GM19397 (cell line): ENCODE measurements around the gene C16orf96.
"Not testable (repeated sequence)": the region's sequence is repeated elsewhere in the genome, so short reads cannot be mapped to it uniquely, and the experiment has no call there.

Experiments used
- ATAC-seq: cut with Tn5 transposase; IDR thresholded peaks from one replicate; pipeline ENCODE4 v1.9.1; 2021; ENCODE audit warnings: mild to moderate bottlenecking, moderate library complexity; ENCODE audit not compliant: unreplicated experiment

The C16orf96 gene

DNA sequence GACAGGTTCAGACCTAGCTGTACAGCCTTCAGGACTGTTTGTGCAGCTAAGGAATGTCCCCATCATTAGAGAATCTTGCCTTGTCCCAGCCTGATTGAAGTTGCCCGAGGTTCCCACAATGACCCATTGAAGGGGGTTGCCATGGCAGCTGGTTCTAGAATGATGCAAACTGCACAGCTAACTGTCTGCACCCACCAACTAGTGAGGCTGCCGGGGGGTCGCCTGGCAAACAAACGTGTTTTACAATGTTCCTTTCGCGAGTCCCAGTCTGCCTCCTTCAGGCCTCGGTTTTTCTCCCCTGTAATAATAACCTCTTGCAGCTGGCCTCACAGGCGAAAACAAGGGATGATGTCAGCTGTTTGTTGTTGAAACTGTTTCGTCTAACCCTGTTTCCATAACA is 5.5 kb downstream of the C16orf96 start:
- no peak for ATAC-seq

DNA sequence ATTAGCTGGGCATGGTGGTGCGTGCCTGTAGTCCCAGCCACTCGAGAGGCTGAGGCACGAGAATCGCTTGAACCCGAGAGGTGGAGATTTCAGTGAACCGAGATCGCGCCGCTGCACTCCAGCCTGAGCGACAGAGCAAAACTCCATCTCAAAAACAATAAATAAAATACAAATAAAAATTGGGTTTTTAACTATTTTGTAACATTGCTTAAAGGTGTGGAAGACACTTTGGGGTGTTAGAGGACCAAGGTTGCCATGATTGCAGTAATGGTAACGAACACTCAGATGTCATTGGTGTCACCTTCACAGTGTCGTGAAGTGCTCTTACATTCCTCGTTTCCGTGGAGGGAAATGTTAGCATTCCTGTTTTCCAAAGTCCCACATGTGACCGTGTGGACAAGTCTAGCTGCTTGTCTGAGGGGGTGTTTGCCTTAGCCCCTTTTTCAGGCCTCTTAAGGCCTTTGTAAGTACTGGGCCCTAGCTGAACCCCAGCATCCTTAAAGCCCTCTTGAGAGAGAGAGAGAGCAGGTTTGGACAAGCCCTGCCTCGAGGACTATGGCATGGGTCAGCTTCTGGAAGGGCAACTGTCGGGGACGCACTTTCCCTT is 8.6 kb downstream of the C16orf96 start:
- ATAC-seq, result no peak

DNA sequence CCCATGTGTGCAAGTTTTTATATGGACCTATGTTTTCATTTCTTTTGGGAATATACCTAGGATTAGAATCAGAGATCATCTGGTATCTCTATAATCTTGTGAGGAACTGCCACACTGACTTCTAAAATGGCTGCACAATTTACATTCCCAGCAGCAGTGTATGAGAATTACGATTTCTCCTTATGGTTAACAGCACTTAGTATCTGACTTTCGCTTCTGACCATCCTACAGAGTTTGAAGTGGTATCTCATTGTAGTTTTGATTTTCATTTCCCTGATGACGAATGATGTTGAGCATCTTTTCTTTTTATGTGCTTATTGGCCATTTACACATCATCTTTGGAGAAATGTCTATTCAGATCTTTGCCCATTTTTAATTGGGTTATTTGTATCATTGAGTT is 10.0 kb downstream of the C16orf96 start:
- no peak for ATAC-seq

DNA sequence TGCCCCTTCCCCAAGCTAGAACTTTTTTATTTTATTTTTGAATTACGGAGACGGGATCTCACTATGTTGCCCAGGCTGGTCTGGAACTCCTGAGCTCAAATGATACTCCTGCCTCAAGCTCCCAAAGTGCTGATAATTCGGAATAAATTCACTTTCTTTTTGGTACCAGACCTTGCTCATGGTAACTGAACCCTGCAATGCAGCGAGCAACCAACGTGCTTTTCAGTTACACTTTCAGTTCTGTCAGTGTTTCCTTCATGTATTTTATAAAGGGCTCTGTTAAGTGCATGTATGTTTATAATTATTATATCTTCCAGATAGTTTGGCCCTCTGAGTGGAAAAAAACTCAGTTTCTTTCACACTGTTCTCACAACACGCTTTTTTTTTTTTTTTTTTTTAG is 13.9 kb downstream of the C16orf96 start:
- ATAC-seq, result no peak

DNA sequence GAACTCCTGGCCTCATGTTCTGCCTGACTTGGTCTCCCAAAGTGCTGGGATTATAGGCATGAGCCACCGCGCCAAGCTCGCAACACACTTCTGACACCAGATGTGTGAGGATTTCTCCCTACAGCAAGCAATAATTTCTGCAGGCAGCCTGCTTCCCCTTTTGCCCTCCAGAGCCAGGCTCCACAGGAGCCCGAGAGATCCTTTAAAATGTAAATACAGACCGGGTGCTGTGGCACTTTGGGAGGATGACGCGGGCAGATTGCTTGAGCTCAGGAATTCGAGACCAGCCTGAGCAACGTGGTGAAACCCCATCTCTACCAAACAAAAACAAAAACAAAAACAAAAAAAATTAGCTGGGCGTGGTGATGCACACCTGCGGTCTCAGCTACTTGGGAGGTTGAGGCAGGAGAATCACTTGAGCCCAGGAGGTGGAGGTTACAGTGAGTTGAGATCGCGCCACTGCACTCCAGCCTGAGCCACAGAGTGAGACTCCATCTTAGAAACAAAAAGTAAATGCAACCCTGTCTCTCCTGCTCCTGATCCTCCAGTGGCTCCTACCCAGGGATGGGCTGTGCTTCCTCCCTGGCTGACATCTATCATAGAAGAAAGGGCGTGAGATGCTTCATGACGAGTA is 14.7 kb downstream of the C16orf96 start:
- ATAC-seq, result no peak

DNA sequence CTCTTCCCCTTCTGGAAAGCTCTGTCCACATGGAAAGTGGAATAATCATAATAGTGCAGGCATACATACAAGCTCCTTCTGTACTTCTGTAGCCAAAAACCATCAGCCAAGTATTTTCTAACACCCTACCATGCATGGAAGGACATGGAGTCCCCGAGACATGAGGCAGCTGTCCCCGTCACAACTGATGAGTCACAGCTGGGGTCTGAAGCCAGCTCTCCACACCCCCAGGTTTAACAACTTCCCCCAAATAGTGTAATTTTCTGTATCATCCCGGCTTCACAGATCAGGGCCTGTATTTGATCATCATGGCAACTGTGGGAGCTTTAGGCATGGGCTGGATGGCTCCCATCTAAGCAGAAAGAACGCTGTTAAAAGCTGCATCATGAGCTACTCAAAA is 16.6 kb downstream of the C16orf96 start:
- no peak for ATAC-seq

DNA sequence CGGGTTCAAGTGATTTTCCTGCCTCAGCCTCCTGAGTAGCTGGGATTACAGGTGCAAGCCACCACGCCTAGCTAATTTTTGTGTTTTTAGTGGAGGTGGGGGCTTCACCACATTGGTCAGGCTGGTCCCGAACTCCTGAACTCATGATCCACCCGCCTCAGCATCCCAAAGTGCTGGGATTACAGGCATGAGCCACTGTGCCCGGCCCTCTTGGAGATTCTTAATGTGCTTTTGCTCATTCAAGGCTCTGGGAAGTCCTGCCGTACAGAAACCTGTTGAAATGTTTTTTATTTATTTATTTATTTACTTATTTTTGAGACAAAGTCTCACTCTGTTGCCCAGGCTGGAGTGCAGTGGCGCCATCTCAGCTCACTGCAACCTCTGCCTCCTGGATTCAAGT is 17.8 kb downstream of the C16orf96 start:
- ATAC-seq, result not testable (repeated sequence)

DNA sequence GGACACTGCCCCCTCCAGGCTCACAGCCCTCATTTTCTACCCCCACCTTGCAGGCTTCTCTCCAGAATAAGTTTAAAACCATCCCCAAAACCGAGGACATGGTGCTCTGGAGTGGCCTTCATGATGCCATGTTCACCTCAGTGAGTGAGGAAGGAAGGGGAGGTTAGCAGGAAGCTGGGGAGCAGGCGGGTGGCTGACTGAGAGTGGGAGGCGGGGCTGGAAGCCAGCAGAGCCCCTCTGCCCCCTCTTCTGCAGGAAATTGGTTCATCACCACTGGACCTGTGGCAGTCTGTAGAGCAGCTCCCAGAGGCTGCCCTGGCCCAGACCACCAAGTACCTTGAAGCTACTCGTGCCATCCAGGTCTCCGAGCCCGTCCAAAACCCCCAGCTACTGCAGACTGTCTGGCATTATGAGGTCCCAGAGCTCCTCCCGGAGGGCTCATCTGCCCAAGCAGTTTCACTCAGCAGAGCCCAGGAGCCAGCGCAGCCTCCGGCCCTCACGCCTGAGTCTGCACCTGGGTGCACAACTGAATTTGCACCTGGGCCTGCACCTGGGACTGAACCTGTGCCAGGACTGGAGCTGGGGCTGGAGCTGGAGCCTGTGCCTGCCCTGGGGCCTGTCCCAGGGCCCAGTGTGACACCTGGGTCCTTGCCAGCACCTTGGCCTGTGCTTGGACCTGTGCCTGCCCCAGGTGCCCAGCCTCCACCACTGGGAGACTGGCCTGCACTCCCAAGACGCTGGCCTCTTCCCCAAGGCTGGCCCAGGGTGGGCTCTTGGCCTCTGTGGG is 19.0 kb downstream of the C16orf96 start:
- no peak for ATAC-seq

DNA sequence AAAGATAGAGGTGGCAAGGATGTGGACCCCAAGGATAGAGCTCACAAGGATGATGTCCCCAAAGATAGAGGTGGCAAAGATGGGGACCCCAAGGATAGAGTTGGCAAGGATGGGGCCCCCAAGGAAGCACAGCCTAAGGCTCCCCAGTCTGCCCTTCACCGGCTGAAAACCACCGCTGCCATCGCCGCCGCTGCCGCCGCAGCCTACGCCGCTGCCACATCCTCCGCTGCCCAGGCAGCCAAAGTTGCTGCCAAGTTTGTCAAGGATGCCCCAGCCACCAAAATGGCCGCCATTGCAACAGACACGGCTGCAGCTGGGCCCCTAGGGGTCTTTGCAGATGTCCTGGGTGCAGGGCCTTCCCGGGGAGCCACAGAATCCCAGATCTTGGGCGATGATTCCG is 19.9 kb downstream of the C16orf96 start:
- ATAC-seq, result no peak

DNA sequence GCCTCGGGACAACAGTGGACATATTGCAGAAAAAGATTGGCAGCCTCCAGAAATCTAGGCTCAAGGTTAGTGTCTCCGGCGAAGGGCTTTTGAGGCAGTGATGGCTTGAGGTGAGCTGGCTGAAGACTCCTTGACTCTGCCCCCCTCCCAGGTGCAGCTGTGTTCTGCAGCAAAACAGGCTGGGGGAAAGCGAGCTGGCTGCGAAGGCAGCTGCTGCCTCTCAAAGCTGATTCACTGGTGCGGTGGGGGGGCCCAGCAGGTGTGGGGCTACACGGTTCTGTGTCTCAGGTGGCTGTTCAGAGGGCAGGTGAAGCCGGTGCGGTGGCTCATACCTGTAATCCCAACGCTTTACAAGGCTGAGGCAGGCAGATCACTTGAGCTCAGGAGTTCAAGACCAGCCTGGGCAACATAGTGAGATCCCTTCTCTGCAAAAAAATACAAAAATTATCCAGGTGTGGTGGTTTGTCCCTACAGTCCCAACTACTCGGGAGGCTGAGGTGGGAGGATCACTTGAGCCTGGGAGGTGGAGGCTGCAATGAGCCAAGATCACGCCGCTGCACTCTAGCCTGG is 22.9 kb downstream of the C16orf96 start:
- ATAC-seq, result no peak

DNA sequence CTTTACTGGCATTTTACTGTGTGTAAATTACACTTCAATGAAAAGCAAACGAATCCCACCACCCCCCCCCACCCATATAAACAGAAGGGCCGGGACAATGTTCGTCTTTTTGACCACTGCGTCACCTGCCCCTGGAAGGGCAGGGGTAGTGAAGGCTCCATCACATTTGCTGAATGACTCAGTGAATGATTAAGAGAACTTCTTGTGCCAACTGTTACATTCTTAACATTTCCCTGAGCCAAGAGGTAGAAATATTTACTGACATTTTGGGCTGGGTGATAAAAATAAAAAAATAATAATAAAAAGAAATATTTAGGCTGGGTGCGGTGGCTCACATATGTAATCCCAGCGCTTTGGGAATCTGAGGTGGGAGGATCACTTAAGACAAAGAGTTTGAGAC is 24.1 kb downstream of the C16orf96 start:
- ATAC-seq, result no peak

DNA sequence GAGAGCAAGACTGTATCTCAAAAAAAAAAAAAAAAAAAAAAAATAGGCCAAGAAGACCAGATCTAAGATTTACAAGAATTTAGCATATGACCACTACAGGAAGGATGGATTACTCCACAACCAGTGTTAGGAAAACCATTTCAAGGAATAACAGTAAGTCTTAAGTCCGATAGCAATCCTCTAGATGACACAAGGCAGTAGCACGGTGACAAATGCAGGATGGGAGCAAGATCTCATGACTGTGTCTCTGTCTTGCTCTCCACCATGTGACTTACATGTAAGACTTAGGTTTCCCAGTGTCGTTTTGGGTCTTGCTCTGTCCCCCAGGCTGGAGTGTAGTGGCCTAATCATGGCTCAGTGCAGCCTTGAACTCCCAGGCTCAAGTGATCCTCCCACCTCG is 27.8 kb downstream of the C16orf96 start:
- ATAC-seq, result no peak

DNA sequence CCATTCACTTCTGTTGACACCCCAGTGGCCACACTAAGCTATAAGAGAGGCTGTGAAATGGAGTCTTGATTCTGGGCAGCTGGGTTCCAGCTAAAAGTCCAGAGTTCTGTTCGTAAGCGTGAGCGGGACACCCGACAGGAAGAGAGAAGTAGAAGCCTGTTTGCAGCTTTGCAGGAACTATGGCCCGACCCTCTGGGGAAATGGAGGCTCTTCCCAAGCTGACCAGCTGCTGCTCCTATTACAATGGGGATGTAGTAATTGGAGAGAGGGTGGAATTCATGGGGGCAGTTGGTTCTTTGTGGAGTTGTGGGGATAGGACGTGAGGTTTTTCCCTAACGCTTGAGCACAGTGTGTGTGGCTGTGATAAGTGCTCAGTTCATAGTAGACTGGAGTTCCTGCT is 30.2 kb downstream of the C16orf96 start:
- ATAC-seq, result no peak

DNA sequence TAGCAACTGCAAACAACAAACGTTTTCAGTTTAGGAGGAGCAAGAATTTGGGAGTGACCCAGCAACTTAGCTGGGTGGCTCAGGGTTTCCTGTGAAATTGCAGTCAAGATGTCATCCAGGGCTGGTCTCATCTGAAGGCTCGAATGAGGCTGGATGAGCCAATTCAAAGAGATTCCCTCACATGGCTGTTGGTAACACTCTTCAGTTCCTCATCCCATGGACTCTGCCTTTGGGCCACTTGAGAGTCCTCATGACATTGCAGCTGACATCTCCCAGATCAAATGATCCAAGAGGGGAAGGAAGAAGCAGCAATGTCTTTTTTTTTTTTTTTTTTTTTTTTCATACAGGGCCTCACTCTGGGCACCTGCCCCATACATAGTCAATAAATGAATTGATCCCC is 32.2 kb downstream of the C16orf96 start:
- no peak for ATAC-seq

DNA sequence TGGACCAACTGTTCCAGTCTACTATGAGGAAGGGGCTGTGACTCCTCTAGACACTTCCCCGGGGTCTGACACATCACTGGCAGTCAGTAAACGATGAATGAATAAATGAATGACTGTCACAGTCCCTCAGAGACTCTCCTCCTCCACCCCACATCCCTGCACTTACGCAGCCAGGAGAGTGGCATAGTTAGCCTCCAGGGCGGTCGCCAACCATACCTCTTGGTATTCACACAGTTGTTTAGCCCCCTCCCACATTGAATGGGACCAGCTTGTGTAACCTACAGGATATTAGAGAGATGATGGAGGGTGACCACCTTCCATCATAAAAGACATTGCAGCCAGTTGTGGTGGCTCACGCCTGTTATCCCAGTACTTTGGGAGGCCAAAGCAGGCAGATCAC is 32.8 kb downstream of the C16orf96 start:
- ATAC-seq, result no peak

DNA sequence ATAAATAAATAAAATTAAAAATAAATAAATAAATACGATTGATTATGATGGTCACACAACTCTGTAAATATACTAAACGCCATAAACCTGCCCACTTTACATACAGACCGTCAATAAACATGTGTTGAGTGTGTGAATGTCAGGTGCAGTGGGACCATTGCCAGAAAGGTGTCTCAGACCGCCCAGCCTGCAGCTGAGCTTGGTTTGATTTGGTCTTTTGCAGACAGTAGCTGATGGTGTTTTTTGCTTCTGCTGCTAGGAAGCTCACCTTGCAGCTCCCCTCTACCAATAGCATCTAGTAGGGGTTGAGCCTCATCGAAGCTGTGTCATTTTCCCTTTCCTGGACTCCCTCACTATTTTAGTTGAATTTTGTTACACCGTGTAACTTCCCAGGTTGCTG is 35.1 kb downstream of the C16orf96 start:
- no peak for ATAC-seq

DNA sequence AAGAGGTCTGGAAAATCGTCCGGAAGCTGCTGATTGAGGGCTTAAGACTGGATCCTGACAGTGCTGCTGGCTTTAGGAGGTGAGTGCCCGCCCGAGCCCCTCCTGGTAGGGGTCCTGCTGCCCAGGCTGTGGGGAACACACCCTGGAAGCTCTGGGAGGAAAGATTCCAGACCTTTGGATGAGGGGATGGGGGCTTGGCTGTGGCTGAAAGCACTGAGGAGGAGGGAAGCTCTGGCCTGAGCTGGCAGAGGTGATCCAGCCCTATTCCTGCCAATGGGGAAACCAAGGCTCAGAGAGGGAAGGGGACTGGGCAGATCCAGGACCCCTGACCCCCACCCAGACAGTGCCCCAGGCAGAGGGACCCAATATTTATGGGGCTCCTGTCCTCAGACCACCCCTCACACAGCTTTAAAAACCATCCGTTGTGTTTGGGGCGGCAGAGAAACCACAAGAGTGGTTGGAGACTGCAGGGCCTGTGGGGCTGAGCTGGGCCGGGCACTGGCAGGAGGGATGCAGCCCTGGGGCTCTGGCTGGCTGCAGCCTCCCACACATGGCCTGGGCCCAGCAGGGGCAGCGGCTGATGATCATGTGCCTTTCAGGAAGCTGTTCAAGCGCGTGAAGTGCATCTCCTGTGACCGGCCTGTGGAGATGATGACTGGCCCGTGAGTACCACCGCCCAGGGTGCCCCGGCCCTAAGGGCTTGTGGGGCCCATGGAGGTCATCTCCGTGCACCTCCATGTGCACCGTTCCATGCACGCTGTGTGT is 35.7 kb downstream of the C16orf96 start:
- ATAC-seq, result no peak

DNA sequence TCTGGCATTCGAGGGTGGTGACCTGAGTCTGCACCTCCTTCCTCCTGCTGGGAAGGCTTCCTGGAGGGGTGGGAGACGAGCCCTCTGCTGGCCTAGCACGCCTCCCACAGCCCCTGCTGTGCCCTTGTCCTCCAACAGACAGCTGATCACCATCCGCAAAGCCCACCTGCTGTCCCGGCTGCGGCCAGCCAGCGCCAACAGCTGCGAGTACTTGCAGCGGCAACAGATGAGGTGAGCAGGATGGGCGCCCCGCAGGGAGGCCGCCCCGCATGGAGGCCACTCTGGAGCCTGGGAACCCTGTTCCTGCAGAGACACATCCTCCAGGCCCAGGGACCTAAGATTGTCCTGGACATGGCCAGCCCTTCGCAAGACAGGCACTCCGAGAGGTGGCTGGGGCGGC is 36.9 kb downstream of the C16orf96 start:
- ATAC-seq, result no peak

DNA sequence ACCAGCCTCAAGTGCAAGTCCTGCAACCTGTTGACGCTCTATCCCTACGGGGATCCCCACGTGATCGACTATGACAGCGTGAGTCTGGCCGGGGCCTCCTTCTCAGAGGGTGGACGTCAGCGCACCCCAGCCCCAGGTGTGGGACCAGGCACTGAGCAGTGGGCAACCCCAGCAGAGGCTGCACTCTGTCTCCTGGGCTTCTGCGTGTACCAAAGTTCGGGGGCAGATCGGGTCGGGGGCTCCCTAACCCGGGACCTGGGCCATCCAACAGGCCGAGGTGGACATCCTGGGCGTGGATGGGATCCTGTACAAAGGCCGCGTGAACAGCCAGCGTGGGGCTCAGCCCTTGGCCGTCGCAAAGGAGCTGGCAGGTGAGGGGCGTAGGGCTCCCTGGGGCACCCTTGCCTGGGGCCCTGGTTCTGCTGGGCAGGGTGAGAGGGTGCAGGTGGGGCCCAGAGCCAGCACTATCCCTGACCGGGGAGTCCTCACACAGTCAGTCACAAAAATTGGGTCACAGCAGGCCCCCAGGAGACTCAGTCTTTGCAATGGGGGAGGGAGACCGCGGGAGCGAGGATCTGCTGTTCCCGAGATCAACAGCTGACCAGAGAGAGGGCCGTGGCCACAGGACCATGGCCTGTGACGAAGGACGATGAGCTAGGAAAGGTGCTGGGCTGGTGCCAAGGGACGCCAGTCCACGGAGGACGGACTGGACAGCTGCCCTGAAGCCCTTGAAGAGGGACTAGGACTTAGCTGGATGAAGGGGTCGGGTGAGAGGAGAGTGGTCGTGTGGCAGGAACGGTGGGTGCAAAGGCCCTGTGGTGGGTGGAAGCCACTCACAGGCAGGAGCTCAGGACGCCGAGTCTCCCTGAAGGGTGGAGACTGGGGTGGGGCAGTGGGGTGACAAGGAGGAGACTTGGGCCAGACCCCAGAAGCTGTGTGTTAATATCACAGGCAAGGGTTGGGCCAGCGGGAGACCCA is 38.6 kb downstream of the C16orf96 start:
- ATAC-seq, result no peak

DNA sequence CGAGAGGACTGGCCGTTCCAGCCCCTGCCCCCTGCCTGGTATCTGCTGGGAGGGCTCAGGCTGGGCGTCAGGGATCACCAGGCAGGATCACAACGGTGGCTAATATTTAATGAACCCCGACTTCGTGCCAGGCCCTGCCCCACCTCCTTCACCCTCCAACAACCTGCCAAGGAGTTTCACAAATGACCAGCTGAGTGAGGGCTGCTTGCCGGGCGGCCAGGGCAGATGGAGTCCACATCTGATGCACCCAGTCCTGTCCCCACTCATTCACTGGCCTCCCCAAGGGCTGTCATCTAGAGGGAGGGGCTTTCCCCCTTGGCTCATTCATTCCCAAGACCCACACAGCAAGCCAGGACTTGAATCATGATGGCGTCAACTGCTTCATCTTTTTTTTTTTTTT is 41.0 kb downstream of the C16orf96 start:
- no peak for ATAC-seq
